CD4-positive, alpha-beta T cell treated with Interleukin-6 for 4 hours (primary cell): ENCODE measurements around the gene EPB41.
"Not testable (repeated sequence)": the region's sequence is repeated elsewhere in the genome, so short reads cannot be mapped to it uniquely, and the experiment has no call there.

Experiments
- DNase-seq: peaks from one replicate; pipeline ENCODE4 v3.0.0-alpha.2; 2020; ENCODE audit warnings: mixed read lengths

Gene EPB41

DNA sequence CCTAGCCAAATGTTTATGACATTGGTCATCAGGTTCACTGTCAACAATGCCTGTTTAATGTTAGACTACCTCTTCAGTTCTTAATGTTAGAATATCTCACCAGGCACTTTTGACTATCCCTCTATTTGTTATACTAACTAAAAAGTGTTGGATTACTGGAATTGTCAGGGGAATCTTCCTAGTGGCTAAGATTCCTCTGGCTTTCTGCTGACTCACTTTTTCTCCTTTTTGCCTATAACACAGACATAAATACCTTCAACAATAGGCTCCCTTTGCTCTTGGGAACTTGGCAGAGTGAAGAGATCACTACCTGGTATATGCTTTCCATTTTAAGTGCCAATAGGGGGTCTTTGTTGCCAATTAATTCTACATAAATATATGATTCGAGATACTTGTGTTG lies 140.8 kb downstream of the EPB41 start:
- no peak for DNase-seq

GRCh38 chr1:29056256-29056655 lies 141.9 kb downstream of the EPB41 start:
- DNase-seq = no peak

DNA sequence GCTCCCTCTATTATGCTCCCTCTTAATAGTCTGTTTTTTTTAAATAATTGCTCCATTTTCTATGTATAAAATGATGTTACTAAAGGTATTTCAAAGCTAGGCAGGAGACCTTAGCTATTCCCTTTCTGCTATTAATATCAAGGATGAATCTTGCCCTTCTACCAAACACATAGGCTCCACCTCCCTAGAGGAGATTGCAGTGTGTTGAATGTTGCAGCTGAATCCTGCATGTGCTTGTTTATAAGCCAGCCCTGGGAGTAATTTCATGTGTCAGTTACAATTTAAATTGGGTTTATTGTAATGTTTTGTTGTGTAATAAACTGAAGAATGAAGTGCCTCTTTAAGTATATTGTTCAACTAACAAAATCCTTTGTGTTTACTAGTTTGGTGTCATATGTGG lies 143.3 kb downstream of the EPB41 start:
- no peak for DNase-seq

DNA sequence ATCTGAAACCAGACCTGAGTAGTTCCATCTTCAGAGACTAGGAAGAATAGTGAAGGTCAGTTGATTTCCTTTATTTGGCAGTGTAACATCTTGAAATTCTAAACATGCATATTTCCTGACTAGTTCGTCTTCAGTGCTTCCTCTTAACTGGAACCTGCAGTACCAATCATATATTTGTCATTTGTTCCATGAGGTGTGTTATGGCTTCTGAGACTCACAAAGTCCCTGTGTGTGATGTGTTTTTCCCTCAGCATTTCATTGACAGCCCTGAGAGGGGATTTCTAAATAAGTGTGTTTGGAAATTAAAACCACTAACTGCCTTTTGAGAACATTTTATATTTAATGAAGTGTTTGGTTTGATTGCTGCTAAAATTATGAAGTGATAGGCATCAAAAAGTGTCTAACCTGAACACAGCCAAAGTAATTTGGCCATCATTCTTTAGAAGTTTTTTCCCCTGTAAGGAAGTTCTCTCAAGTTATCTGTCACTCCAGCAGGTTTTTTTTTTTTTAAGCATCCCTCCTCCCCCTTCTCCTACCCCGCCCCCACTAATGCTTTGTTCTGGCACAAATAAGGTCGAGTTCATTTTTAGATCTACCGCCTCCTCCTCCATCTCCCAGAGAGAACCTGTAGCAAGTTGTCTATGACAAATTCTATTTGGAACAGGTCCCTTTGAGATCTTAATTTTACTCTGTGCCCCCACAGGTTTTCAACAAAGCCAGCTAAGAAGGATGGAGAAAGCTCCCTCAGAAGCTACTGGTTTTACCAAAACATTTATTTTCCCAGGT lies 148.0 kb downstream of the EPB41 start:
- DNase-seq = no peak

DNA sequence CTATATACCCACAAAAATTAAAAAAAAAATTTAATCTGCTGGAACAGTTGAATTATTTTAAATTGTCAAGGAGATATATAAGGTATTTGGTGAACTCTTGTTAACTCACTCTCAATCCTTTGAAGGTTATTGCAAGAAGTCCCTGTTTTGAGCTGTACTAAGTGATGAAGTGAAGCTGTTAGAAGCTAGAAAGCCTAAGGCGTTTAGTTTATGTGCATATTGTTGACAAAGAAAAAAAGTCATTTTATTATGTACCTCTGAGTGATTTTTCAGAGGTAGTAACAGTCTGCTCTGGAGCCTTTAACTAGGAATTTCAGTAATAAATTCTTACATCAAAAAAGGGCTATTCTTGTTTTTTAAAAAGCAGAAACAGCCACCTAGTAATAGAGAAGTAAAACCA lies 149.7 kb downstream of the EPB41 start:
- DNase-seq = no peak

DNA sequence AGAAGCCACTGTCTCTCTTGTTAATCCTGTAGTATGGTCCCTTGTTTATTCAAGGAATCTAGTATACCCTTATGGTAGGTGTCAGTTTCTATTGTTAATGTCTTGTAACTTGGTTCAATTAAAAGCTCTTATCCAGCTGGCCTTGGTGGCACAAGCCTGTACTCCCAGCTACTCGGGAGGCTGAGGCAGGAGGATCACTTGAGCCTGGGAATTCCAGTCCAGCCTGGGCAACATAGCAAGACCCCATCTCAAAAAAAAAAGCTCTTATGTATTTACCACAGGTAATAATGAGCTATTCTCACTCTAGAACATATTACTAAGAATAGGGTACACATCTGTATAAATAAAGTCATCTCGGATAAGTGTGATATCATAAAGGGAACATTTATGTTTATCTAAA lies 162.8 kb downstream of the EPB41 start:
- no peak for DNase-seq

GRCh38 chr1:29079916-29080629 lies 165.7 kb downstream of the EPB41 start:
- not testable (repeated sequence) for DNase-seq

DNA sequence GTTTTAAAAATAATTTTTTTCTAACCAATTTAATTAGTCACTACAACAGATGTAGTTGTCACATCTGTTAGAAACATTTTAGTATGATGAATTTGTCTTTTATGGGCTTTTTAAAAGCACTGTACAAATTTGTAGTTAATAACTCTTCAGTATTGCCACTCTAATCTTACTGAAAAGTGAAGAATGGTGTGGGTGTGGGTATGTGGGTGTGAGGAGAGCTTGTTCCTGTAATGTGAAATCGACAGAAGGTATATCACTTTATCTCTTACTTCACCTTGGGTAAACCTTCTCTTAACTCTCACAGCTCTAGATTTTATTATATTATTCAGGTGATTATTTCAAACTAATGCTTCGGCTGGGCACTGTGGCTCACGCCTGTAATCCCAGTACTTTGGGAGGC lies 166.8 kb downstream of the EPB41 start:
- no peak for DNase-seq

DNA sequence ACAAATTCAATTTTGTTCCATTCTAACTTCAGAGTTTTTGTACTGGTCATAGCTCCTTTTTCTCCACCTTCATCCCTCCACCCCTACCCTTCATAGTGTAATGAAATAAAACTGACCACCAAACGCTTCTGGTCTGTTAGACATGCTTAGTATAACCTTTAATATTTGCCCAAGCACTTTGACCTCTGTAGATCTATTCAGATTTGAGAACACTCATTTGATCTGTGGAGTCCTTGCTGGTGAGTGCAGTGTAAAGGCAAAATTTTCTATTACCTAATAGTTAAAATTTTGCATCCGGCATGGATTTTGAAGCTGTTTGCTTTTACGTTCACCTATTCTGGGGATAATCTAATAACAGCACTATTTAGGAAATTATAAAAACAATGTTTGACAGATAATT lies 168.2 kb downstream of the EPB41 start:
- DNase-seq = no peak

- no peak for DNase-seq
Observed at GRCh38 chr1:29083317-29084195, 169.2 kb downstream of the EPB41 start.

DNA sequence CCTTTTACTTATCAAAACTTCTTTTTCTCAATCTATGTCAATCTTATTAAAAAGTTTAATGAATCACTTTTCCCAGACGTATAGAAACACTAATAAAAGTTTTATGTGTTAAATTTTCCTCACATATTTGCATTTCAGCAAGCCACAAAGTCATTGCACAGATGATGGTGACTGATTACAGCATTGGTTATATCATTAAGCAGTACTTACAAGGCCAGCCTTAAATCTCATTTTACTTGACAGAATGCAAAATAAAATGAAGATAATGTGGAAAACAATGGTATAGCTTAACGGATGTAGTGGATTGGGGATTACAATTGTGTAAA lies 169.8 kb downstream of the EPB41 start:
- no peak for DNase-seq

DNA sequence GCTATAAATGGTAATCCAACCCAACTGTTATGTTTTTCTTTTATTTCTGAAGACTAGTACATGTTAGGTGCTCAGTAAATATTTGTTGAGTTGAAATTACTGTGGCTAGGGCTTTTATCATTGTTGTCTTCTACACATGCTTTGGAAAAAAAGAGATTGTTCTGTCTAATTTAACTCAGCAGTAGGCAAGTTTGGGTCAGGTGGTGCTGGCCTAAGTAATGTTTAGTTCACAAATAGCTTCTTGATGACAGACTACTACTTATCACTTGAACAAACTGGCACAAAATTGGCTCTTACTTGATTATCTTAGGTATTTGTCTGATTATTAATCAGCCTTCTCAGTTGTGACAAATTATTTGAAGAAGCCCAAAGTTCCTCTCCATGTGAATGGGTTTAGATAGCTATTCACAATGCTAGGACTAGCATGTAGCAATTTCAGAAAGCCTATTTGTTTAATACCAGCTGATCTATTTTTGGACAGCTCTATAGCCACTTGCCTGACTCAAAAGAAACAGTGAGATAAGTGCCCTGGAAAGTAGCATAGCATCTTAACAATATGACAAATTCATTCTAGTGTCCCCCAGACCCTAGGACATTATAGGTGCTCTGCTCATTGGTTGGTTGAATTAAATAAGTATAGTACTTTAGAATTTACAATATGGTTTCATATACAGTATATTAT lies 176.7 kb downstream of the EPB41 start:
- DNase-seq = no peak

- DNase-seq = not testable (repeated sequence)
Observed at GRCh38 chr1:29092704-29093103, 178.3 kb downstream of the EPB41 start.

DNA sequence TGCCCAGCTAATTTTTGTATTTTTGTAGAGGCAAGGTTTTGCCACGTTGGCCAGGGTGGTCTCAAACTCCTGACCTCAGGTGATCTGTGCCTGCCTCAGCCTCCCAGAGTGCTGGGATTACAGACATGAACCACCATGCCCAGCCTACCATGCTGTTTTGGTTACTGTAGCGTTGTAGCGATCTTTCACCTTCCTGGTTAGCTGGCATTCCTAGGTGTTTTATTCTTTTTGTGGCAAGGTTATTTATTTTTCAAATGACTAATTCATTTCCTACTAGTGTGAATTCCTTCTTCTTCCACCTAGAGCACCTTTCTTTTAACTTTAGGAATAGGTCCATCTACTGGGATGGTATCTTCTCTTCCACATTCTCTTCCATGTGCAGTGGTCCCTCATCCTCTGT lies 180.1 kb downstream of the EPB41 start:
- no peak for DNase-seq

DNA sequence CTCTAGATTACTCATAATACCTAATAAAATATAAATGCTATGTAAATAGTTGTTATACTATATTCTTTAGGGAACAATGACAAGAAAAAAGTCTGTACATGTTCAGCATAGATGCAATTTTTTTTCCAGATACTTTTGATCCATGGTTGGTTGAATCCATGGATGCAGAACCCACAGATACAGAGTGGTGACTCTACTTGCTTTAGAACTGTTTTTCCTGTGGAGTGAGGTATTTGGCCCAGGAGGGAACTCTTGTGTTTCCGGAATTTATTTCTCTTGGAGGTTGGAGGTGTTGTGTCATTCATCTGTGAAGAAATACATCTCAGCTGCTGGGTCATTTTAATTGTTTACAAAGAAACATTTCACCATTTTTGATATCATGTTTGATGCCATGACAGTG lies 180.6 kb downstream of the EPB41 start:
- DNase-seq = no peak

- no peak for DNase-seq
Observed at GRCh38 chr1:29096231-29096886, 182.0 kb downstream of the EPB41 start.

DNA sequence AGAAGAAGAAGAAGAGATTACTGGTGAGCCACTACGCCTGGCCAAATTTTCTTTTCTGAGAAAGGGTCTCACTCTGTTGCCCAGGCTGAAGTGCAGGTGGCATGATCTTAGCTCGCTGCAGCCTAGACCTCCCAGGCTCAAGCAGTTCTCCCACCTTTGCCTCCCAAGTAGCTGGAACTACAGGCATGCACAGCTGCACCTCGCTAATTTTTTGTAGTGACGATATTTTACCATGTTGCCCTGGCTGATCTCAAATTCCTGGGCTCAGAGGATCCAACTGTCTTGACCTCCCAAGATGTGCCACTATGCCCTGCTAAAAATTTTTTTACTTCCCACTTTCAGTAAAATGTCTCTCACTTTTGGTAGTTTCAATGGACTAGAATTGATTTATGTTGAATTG lies 184.9 kb downstream of the EPB41 start:
- DNase-seq = no peak

DNA sequence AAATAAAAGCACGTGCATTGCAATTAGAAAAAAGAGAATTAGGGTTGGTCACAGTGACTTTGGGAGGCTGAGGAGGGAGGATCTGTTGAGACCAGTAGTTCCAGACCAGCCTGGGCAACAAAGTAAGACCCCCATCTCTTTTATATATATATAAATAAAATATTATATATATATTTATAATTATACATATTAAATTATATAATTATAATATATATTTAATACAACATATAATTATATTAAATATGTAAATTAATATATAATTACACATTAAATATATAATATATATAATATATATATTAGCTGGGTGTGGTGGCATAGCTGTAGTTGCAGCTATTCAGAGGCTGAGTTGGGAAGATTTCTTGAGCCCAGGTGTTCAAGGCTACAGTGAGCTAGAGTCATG lies 186.1 kb downstream of the EPB41 start:
- DNase-seq = no peak

GRCh38 chr1:29105822-29106221 lies 191.5 kb downstream of the EPB41 start:
- DNase-seq = no peak

DNA sequence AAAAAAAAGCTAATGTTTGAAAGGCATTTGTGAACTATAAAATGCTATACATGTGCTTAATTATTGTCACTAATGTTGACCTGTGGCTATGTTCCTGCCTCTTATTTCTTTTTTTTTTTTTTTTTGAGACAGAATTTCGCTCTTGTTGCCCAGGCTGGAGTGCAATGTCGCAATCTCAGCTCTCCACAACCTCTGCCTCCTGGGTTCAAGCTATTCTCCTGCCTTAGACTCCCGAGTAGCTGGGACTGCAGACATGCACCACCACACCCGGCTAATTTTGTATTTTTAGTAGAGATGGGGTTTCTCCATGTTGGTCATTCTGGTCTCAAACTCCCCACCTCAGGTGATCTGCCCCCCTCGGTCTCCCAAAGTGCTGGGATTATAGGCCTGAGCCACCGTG lies 193.7 kb downstream of the EPB41 start:
- DNase-seq = not testable (repeated sequence)

- DNase-seq = no peak
Observed at GRCh38 chr1:29112705-29113412, 198.5 kb downstream of the EPB41 start.
